Measurements from ENCODE around the gene FGF14. TPM values are rescaled to one million over a fixed set of nuclear protein-coding genes. Genes with fewer than 3 reads are reported as not detected.

Gene FGF14
- total RNA-seq, 1 experiment from 2014 or later = not detected

- no peak for DNase-seq (ENCODE audit: low spot score)
These were observed 151.4 kb downstream of the FGF14 start for GRCh38 chr13:102250448-102250847.

GRCh38 chr13:102244607-102245227 lies 157.1 kb downstream of the FGF14 start:
- no peak for DNase-seq (ENCODE audit: low spot score)

DNA sequence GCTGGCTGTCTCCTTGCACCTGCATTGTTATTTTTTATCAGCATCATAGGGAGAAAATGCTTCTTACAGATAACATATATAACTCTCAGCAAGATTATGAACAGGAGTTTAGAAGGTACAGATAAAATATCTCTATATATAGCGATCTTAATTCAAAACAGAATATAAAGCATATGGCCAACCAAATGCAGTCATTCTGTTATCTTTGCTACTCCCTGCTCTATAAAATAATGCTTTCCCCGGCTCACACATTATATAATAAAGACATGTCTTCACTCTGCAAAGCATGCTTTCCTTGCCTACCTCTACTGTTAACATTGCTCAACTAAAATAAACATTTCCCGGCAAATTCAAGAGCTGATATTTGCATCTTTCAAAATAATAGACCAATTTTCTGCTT lies 161.7 kb downstream of the FGF14 start:
- no peak for DNase-seq (ENCODE audit: low spot score)

GRCh38 chr13:102237230-102237629 lies 164.6 kb downstream of the FGF14 start:
- DNase-seq (ENCODE audit: low spot score) = no peak

DNA sequence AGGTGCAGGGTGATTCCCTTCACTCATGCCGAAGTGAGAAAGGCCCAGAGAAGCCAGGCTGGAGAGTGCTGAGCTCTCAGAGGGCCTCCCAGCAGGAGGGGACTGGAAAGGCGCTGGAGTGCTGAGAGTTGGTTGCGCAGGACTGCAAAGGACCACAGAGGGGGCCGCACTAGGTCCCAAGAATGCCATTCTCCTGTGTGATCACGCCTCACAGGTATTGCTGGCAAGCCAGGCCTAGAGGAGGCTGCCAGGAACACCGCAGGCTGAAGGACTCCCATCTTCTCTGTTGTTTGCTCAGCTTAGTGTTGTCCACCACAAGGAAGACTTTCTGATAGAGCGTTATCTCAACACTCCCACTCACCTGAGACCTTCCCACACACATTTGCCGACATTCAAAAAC lies 165.0 kb downstream of the FGF14 start:
- no peak for DNase-seq (ENCODE audit: low spot score)

GRCh38 chr13:102236341-102236740 lies 165.5 kb downstream of the FGF14 start:
- no peak for DNase-seq (ENCODE audit: low spot score)

GRCh38 chr13:102235689-102236088 lies 166.2 kb downstream of the FGF14 start:
- DNase-seq (ENCODE audit: low spot score) = no peak

GRCh38 chr13:102234618-102235017 lies 167.2 kb downstream of the FGF14 start:
- DNase-seq (ENCODE audit: low spot score) = no peak

DNA sequence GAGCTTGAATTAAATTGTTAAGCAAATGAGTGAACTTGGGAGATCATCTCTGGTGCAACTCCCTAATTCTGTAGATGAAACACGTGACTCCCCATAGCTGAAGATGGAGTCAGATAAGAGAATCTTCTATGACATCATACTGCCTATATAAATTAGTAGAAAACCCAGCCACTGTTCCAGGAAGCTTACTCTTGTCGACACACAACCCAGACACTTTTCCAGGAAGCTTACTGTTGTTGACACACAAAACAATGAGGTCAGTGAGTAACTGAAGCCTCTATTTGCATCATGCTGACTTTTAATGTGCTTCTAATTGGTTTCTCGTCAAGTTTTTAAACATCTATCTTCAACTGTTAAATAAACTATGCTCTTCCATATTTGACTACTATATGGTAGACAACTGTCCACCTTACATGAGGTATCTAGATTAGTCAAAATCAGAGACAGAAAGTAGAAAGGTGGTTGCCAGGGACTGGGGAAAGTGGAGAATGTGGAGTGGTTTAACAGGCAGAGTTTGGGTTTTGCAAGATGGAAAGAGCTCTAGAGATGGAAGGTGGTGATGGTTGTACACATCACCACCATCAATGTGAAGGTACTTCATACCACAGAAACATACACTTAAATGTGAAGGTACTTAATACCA lies 168.2 kb downstream of the FGF14 start:
- no peak for DNase-seq (ENCODE audit: low spot score)

- DNase-seq (ENCODE audit: low spot score) = no peak
These were observed 170.4 kb downstream of the FGF14 start for GRCh38 chr13:102231479-102231878.

- DNase-seq (ENCODE audit: low spot score) = no peak
These were observed 174.1 kb downstream of the FGF14 start for GRCh38 chr13:102227741-102228140.

DNA sequence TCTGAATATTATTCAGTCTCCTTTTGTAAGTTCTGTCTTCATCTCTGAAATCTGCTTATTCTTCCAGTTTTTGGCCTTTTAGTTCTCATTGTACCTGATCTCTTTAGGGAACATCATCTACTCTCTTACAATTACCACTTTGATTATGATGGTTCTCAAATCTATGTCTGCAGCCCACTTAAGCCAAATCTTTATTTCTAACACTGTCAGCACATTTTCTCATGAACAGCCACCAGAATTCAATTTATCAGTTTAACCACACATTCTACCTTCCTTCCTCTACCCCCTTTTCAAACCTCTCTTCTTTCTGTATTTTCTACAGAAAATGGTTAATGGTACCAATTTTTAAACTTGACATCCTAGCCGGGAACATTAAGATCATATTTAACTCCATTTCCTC lies 175.3 kb downstream of the FGF14 start:
- DNase-seq (ENCODE audit: low spot score) = no peak

- no peak for DNase-seq (ENCODE audit: low spot score)
These were observed 176.0 kb downstream of the FGF14 start for GRCh38 chr13:102225892-102226291.

GRCh38 chr13:102220681-102221228 lies 181.1 kb downstream of the FGF14 start:
- DNase-seq (ENCODE audit: low spot score) = no peak

DNA sequence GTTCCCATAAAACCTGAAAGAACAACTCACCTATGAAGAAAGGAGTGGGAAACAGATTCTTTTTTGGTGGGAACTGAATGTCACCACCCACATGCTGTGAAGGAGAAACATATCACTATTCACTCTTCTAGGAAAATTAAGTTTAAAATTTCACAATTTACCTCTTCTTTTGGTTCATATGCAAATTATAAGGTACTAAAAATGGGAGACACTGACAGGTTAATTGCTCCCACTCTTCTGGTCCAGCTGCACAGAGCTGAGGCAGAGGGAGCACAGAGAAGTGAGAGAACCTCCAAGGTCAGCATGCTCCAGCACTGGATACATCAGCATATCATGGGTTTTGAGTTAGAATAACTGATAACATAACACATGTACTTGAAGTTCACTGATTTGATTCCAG lies 186.9 kb downstream of the FGF14 start:
- no peak for DNase-seq (ENCODE audit: low spot score)

- no peak for DNase-seq (ENCODE audit: low spot score)
These were observed 189.1 kb downstream of the FGF14 start for GRCh38 chr13:102212729-102213128.

DNA sequence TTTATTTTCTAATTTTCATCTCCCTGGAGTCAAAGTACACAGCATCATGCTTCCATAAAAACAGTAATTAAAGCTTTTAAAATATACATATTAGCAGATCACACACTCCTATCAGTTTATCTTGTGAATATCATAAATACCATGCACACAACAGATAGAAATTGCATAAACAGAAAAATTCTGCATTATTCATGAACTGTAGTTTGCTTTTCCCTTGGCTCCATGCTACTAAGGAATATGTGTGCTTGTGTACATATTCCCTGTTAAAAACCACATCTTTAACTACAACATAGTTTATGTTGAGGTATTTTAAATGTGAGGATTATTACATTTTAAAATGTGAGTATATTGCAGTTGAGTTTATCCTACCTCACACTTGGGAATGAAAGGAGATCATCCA lies 193.5 kb downstream of the FGF14 start:
- DNase-seq (ENCODE audit: low spot score) = no peak

GRCh38 chr13:102207680-102208342 lies 194.0 kb downstream of the FGF14 start:
- DNase-seq (ENCODE audit: low spot score) = no peak

- DNase-seq (ENCODE audit: low spot score) = no peak
These were observed 198.1 kb downstream of the FGF14 start for GRCh38 chr13:102203718-102204117.

DNA sequence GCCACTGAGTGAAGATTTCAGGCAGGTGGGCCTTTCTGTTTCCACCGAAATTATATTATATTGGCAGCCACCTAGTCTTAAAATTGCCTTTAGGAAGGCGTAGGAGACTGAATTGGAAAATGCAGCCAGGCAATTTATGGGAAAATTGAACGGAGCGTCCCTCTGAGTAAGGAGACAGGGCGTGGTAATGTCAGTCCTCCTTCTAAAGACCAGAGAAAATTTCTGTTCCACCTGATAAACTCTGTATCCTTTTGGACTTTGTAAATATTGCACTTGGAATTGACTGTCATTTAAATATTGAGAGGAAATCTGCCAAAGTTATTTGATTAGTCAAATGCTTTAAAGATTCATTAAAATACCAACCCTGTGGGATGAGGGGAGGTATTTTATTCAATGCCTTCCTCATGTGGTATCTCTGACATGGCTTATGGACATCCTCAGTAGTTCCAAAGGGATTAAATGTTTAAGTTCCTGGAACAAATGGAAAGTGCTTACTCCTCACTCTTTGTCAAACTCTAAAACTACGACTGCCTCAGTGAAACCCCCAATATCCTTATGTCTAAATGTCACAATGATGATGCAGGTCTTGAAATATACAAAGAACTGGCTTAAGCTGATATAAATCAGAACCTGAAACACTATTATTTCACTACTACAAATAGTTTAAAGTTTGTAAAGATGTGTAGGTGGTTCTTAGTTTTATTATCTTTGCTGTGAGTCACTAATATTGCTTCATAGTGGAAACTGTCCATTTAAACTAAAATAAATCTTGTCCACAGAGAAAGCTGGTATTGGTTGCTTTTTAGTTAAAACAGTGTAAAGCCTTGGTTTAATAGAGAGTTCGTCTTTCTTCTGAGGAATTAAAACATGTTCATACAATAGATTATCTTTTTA lies 203.2 kb downstream of the FGF14 start:
- DNase-seq (ENCODE audit: low spot score) = no peak

GRCh38 chr13:102197193-102197592 lies 204.7 kb downstream of the FGF14 start:
- peak; percentile 43 for DNase-seq (ENCODE audit: low spot score)
